ENCODE measurements around the gene FAM107B. TPM values are rescaled to one million over a fixed set of nuclear protein-coding genes. Genes with fewer than 3 reads are reported as not detected.
"Not testable (repeated sequence)": the region's sequence is repeated elsewhere in the genome, so short reads cannot be mapped to it uniquely, and the experiment has no call there.

Gene FAM107B
- total RNA-seq, 1 donor from 2014 or later, result 50.9 TPM

GRCh38 chr10:14820010-14820774 lies 45.5 kb upstream of the FAM107B start:
- no peak for TF ChIP-seq CTCF (conservative IDR thresholded peaks at IDR 0.05)
- Mint-ChIP-seq H3K4me1 (ENCODE audit: unreplicated experiment) (peaks cover 12% of the 10 kb centered on the region), H3K27me3 (no peaks in the 10 kb centered on the region), H3K27ac (no peak overlapping the region), H3K9me3 (no peaks in the 10 kb centered on the region), H3K36me3 (no peaks in the 10 kb centered on the region), H3K4me3 (no peak overlapping the region)
- no peak for DNase-seq (ENCODE audit: extremely low spot score, unreplicated experiment)

GRCh38 chr10:14816717-14817116 lies 42.0 kb upstream of the FAM107B start:
- not testable (repeated sequence) for DNase-seq (ENCODE audit: extremely low spot score, unreplicated experiment); H3K9me3 Mint-ChIP-seq; H3K27ac Mint-ChIP-seq; H3K36me3 Mint-ChIP-seq; H3K4me3 Mint-ChIP-seq; H3K4me1 Mint-ChIP-seq (ENCODE audit: unreplicated experiment); H3K27me3 Mint-ChIP-seq

GRCh38 chr10:14815681-14816080 lies 41.0 kb upstream of the FAM107B start:
- no peak for TF ChIP-seq CTCF (conservative IDR thresholded peaks at IDR 0.05)
- no peak overlapping the region for H3K27ac Mint-ChIP-seq
- DNase-seq (ENCODE audit: extremely low spot score, unreplicated experiment), result no peak
- H3K4me1 Mint-ChIP-seq (ENCODE audit: unreplicated experiment), result peaks cover 4% of the 10 kb centered on the region
- H3K9me3 Mint-ChIP-seq, result no peaks in the 10 kb centered on the region
- no peaks in the 10 kb centered on the region for H3K36me3 Mint-ChIP-seq
- no peaks in the 10 kb centered on the region for H3K27me3 Mint-ChIP-seq
- no peak overlapping the region for H3K4me3 Mint-ChIP-seq

GRCh38 chr10:14812271-14812670 lies 37.6 kb upstream of the FAM107B start:
- Mint-ChIP-seq H3K36me3 (no peaks in the 10 kb centered on the region), H3K27ac (no peak overlapping the region), H3K9me3 (no peaks in the 10 kb centered on the region), H3K27me3 (no peaks in the 10 kb centered on the region), H3K4me1 (ENCODE audit: unreplicated experiment) (peaks cover 5% of the 10 kb centered on the region), H3K4me3 (no peak overlapping the region)
- no peak for DNase-seq (ENCODE audit: extremely low spot score, unreplicated experiment)
- no peak for TF ChIP-seq CTCF (conservative IDR thresholded peaks at IDR 0.05)

- no peaks in the 10 kb centered on the region for H3K36me3 Mint-ChIP-seq
- no peak overlapping the region for H3K27ac Mint-ChIP-seq
These were observed 36.6 kb upstream of the FAM107B start for GRCh38 chr10:14810969-14811953.

More at GRCh38 chr10:14810969-14811953, 36.6 kb upstream of the FAM107B start:
- Mint-ChIP-seq H3K27me3 (no peaks in the 10 kb centered on the region), H3K9me3 (no peaks in the 10 kb centered on the region), H3K4me3 (no peak overlapping the region), H3K4me1 (ENCODE audit: unreplicated experiment) (peaks cover 5% of the 10 kb centered on the region)
- no peak for DNase-seq (ENCODE audit: extremely low spot score, unreplicated experiment)
- no peak for TF ChIP-seq CTCF (conservative IDR thresholded peaks at IDR 0.05)

Data from type B pancreatic cell (in vitro differentiated cells).